Measurements from ENCODE around the gene EPB41L2.

GRCh38 chr6:130912434-130912833, 150.6 kb downstream of the EPB41L2 start:
- no peak for TF ChIP-seq CTCF (IDR thresholded peaks at IDR 0.05 in 4 of 5, conservative IDR thresholded peaks at IDR 0.05 in 1 of 5)
- no peak for TF ChIP-seq POLR2A (IDR thresholded peaks at IDR 0.05)
